Thyroid gland (tissue), 4 donors: Measurements from ENCODE around the gene RAD51.

Experiments used
- POLR2A ChIP-seq, 2 donors: fragments of 450-650 bp; IDR thresholded peaks; one replicate each; pipeline ENCODE4 v1.6.1; 2017; ENCODE audit warnings: antibody characterized with exemption in 2 of 2, mild to moderate bottlenecking in 2 of 2, moderate library complexity in 1 of 2
- TF ChIP-seq, protein P1 (sequence below), 6 experiments: fragments of 200-600 bp in 3 of 6; fragments of 450-650 bp in 3 of 6; sonication (generic) in 3 of 6; IDR thresholded peaks; one replicate each; pipeline ENCODE4 v1.5.1; 2016 to 2019; ENCODE audit warnings: antibody characterized with exemption in 6 of 6, mild to moderate bottlenecking in 2 of 6, inconsistent platforms in 1 of 6, moderate library complexity in 1 of 6

DNA sequence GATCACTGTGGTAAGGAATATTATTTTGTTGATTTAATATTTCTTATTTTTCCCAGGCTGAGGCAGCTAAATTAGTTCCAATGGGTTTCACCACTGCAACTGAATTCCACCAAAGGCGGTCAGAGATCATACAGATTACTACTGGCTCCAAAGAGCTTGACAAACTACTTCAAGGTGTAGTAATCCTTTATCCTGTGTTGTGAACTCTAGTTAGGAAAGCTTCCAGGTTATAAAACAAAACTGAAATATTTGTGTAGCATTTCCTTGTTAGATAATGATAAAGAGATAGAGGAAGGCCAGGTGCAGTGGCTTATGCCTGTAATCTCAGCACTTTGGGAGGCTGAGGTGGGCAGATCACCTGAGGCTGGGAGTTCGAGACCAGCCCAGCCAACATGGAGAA lies 11.1 kb downstream of the RAD51 start:
- TF ChIP-seq, protein P1, sequence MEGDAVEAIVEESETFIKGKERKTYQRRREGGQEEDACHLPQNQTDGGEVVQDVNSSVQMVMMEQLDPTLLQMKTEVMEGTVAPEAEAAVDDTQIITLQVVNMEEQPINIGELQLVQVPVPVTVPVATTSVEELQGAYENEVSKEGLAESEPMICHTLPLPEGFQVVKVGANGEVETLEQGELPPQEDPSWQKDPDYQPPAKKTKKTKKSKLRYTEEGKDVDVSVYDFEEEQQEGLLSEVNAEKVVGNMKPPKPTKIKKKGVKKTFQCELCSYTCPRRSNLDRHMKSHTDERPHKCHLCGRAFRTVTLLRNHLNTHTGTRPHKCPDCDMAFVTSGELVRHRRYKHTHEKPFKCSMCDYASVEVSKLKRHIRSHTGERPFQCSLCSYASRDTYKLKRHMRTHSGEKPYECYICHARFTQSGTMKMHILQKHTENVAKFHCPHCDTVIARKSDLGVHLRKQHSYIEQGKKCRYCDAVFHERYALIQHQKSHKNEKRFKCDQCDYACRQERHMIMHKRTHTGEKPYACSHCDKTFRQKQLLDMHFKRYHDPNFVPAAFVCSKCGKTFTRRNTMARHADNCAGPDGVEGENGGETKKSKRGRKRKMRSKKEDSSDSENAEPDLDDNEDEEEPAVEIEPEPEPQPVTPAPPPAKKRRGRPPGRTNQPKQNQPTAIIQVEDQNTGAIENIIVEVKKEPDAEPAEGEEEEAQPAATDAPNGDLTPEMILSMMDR (IDR thresholded peaks at IDR 0.05) = no peak
- no peak for TF ChIP-seq POLR2A (IDR thresholded peaks at IDR 0.05)
